Fibroblast of mammary gland (primary cell): ENCODE data around the gene ACTMAP.

Experiments used
- DNase-seq: peaks from one replicate; pipeline ENCODE4 v3.0.0-alpha.2; 2010; ENCODE audit warnings: low read depth
- H3K4me3 ChIP-seq: 2 replicates; pipeline ENCODE4 v1.5.1; 2011; ENCODE audit warnings: low read depth, mild to moderate bottlenecking, low read length, moderate library complexity; ENCODE audit not compliant: control insufficient read depth
- CTCF ChIP-seq: conservative IDR thresholded peaks from 2 replicates; pipeline ENCODE4 v1.5.1; 2011; ENCODE audit warnings: low read depth, low read length, inconsistent platforms; ENCODE audit not compliant: control insufficient read depth, insufficient read depth

Gene ACTMAP

DNA sequence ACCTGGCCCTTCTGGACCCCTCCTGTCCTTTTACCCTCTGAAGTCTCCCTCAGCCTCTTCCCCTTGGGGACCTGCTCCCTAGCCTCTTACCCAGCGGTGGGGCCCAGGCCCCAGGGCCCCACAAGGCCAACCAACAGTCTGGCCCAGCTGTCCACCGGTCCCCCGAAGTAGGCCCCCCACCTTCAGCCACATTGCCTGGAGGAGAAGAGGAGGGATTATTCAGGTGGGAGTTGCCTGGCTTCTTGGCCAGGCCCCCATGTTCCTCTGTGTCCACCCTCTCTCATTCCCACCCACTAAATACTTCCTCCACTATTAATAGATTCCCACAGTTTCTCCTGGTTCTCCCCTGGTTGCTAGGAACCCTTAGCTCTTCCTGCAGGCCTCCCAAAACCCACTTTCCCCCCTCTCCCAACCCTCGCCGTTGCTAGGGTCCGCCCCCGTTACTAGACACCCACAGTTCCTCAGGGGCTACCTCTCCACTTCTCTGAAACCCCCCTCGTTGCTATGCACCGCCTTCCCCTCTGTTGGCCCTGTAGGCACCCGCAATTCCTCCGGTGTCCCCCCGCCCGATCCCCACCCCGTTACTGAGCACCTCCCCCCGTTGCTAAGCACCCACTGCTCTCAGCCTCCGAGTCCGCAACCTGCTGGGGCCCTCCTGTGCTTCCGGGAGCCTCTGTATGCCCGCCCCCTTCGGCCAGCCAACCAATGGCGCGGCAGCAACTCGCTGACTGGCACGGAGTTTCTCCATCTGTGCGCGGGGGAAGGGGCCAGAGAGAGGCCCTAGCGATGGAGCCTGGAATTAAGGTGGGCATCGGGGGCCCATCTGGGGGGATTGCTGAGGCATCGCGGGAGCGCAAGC is 35.6 kb downstream of the ACTMAP start:
- no peak for TF ChIP-seq CTCF
- DNase-seq: peak; percentile 84
- H3K4me3 ChIP-seq: peak overlapping the region; percentile 59

- no peak overlapping the region for H3K4me3 ChIP-seq
- no peak for TF ChIP-seq CTCF
- DNase-seq: no peak
These were observed 36.3 kb downstream of the ACTMAP start for GRCh38 chr19:40713939-40714338.

DNA sequence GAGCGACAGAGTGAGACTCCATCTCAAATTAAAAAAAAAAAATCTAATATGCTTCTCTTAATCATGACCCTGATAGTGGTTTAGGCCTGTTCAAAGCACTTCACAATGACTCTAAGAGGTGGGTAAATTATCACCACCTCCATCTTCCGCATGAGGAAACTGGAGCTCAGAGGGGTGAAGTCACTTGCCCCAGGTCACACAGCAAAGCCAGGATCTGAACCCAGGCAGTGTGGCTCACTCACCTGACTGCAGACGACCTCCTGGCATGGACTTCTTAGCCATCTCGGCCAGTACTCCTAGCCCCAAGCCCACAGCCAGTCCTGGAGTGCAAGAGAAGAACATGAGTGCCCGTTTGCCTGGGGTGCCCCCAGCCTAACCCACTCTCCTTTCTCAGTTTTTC is 40.5 kb downstream of the ACTMAP start:
- no peak overlapping the region for H3K4me3 ChIP-seq
- no peak for TF ChIP-seq CTCF
- DNase-seq: no peak

DNA sequence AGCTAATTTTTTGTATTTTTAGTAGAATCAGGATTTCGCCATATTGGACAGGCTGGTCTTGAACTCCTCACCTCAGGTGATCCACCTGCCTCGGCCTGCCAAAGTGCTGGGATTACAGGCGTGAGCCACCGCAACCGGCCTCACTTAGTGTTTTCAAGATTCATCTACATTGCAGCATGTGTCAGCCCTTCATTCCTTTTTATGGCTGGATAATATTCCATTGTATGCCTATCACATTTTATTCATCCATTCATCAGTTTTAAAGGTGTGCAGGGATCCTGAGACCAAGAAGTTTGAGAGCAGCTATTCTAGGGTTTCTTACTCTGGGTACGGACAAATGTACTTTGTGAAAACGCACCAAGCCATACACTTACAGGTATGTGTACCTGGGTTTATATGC is 42.7 kb downstream of the ACTMAP start:
- no peak overlapping the region for H3K4me3 ChIP-seq
- no peak for DNase-seq
- TF ChIP-seq CTCF: no peak

- no peak for TF ChIP-seq CTCF
- no peak for DNase-seq
- H3K4me3 ChIP-seq: no peak overlapping the region
These were observed 44.2 kb downstream of the ACTMAP start for GRCh38 chr19:40705950-40706619.

DNA sequence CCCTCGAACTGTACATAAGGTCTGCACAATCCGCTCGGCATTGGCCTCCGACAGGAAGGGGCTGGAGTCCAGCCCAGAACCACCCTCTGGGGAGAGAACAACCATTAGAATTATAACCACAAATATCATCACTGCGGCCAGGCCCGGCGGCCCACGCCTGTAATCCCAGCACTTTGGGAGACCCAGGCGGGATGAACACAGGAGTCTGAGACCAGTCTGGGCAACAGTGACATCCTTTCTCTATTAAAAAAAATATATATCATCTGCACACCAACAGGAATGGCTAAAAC is 45.0 kb downstream of the ACTMAP start:
- TF ChIP-seq CTCF: no peak
- H3K4me3 ChIP-seq: no peak overlapping the region
- DNase-seq: peak; percentile 93
